Measurements from ENCODE around the gene SGCD. TPM values are rescaled to one million over a fixed set of nuclear protein-coding genes. Genes with fewer than 3 reads are reported as not detected.

Gene SGCD
- total and polyA plus RNA-seq, 2 experiments from 2014 or later = 69.7 to 71.2 TPM

DNA sequence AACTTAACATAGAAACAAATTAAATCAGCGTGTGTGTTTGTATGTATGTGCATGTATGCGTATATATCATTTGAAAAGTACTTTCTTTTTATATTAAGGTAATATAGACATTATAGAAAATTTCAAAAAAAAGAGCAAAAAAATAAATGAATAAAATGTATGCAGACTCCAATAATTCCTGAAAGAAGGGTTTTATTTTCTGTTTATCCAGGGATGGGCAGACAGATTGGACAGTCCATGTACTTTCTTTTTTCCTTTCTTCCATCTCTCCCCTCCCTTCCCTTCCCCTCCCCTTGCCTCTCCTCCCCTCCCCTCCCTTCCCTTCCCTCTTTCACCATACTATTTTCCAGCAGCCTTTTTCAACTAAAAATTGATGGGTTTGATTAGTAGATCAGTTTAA lies 123.8 kb downstream of the SGCD start:
- no peak overlapping the region for H3K4me2 ChIP-seq (ENCODE audit: unreplicated experiment)
- no peak overlapping the region for H3K27ac ChIP-seq
- in situ Hi-C loops (cut with MboI) = no loop called here
- H3K36me3 ChIP-seq (ENCODE audit: low read depth) = no peaks in the 10 kb centered on the region
- H3K79me2 ChIP-seq (ENCODE audit: insufficient read depth) = peaks cover 5% of the 10 kb centered on the region; the same call in 1 of the 2 replicates
- 92 to 94% methylated on average over 2 of the region's 2 CpGs for WGBS, 2 experiments (ENCODE audit: low coverage in 1 of 2, low lambda C conversion rate in 2 of 2, missing lambda C conversion rate in 2 of 2)
- no peaks in the 10 kb centered on the region for H3K9me2 ChIP-seq (ENCODE audit: insufficient read depth)
- no peaks in the 10 kb centered on the region for H3K27me3 ChIP-seq (replicated peaks; ENCODE audit: insufficient read depth)
- H2AFZ ChIP-seq = no peak overlapping the region
- H3K4me1 ChIP-seq (ENCODE audit: insufficient read depth) = no peaks in the 10 kb centered on the region
- TF ChIP-seq EZH2 (IDR thresholded peaks at IDR 0.05; ENCODE audit: insufficient read depth, poor library complexity, severe bottlenecking) (no peak), EZH2phosphoT487 (IDR thresholded peaks at IDR 0.05; ENCODE audit: insufficient read depth, low read depth) (no peak)
- no peaks in the 10 kb centered on the region for H3K9me3 ChIP-seq (ENCODE audit: low read depth)
- H3K9ac ChIP-seq = no peak overlapping the region
- H4K20me1 ChIP-seq (ENCODE audit: insufficient read depth) = no peaks in the 10 kb centered on the region
- H3F3A ChIP-seq (ENCODE audit: insufficient read depth) = no peaks in the 10 kb centered on the region
- H3K4me3 ChIP-seq = no peak overlapping the region
- no peak for DNase-seq

GRCh38 chr5:156451505-156451904 lies 124.5 kb downstream of the SGCD start:
- H3K36me3 ChIP-seq (ENCODE audit: low read depth) = no peaks in the 10 kb centered on the region
- no peaks in the 10 kb centered on the region for H3F3A ChIP-seq (ENCODE audit: insufficient read depth)
- WGBS, 2 experiments (ENCODE audit: low coverage in 1 of 2, low lambda C conversion rate in 2 of 2, missing lambda C conversion rate in 2 of 2) = 96 to 97% methylated on average over 1 of the region's 1 CpG
- in situ Hi-C loops (cut with MboI) = no loop called here
- H3K9ac ChIP-seq = no peak overlapping the region
- TF ChIP-seq EZH2phosphoT487 (IDR thresholded peaks at IDR 0.05; ENCODE audit: insufficient read depth, low read depth) (no peak), EZH2 (IDR thresholded peaks at IDR 0.05; ENCODE audit: insufficient read depth, poor library complexity, severe bottlenecking) (no peak)
- H2AFZ ChIP-seq = no peak overlapping the region
- no peaks in the 10 kb centered on the region for H4K20me1 ChIP-seq (ENCODE audit: insufficient read depth)
- no peak overlapping the region for H3K4me3 ChIP-seq
- no peaks in the 10 kb centered on the region for H3K79me2 ChIP-seq (ENCODE audit: insufficient read depth)
- H3K4me1 ChIP-seq (ENCODE audit: insufficient read depth) = no peaks in the 10 kb centered on the region
- H3K9me2 ChIP-seq (ENCODE audit: insufficient read depth) = no peaks in the 10 kb centered on the region
- H3K9me3 ChIP-seq (ENCODE audit: low read depth) = no peaks in the 10 kb centered on the region
- no peaks in the 10 kb centered on the region for H3K27me3 ChIP-seq (replicated peaks; ENCODE audit: insufficient read depth)
- no peak for DNase-seq
- no peak overlapping the region for H3K4me2 ChIP-seq (ENCODE audit: unreplicated experiment)
- no peak overlapping the region for H3K27ac ChIP-seq

DNA sequence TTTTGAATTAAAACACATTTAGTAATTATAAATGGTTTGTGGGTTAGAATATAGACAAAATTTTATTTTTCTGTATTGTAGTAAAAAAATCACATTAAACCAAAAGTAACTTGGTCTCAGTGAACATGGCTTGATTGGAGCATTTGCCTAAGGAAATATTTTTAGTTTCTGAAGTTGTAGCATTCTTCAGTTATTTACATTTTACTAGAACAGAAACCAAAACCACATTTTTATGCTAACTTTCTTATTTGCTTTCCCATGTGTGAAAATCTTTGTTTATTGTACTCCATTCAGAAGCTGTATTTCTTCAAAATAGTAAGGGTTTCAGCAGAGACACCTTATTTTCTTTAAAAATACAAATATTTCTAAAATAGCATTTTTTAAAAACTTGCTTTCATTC lies 129.9 kb downstream of the SGCD start:
- Histone ChIP-seq H3K27ac (no peak overlapping the region), H3K27me3 (replicated peaks; ENCODE audit: insufficient read depth) (no peaks in the 10 kb centered on the region), H3K4me1 (ENCODE audit: insufficient read depth) (peaks cover 12% of the 10 kb centered on the region), H3K9me2 (ENCODE audit: insufficient read depth) (no peaks in the 10 kb centered on the region), H3K9ac (no peak overlapping the region), H3K79me2 (ENCODE audit: insufficient read depth) (no peaks in the 10 kb centered on the region), H4K20me1 (ENCODE audit: insufficient read depth) (no peaks in the 10 kb centered on the region), H3F3A (ENCODE audit: insufficient read depth) (0 out of 2 replicates have a peak, but pooled peaks cover 7% of the 10 kb centered on the region), H3K9me3 (ENCODE audit: low read depth) (no peaks in the 10 kb centered on the region), H2AFZ (no peak overlapping the region), H3K36me3 (ENCODE audit: low read depth) (no peaks in the 10 kb centered on the region), H3K4me3 (no peak overlapping the region), H3K4me2 (ENCODE audit: unreplicated experiment) (no peak overlapping the region)
- DNase-seq = no peak
- TF ChIP-seq EZH2phosphoT487 (IDR thresholded peaks at IDR 0.05; ENCODE audit: insufficient read depth, low read depth) = no peak
- in situ Hi-C loops (cut with MboI) = no loop called here

DNA sequence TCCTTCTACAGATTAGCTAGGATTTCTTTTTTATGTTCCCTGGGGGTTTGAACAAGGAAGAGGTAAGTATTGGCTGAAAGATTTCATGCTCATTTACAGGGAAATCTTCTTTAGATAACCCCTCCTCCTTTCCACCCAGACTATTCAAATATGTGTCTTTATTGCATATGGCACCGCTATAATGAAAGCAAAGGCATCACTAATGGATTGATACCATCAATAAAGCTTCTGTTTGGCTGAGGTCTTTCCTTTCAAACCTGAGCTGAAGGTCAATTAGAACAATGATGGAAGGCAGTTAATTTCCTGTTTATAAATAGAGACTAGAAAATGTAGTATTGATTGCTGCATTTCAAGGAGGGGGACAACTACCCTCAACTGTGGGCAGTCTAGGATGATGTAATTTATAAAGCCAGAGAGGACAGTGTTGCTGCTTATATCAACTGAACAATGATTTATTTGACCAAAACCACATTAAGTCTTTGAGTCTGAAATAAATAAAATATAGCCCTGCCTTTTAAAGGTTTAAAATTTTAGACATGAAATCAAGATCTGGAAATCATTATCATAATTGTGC lies 132.9 kb downstream of the SGCD start:
- Histone ChIP-seq H3F3A (ENCODE audit: insufficient read depth) (0 out of 2 replicates have a peak, but pooled peaks cover 11% of the 10 kb centered on the region), H3K4me3 (no peak overlapping the region), H3K9me2 (ENCODE audit: insufficient read depth) (no peaks in the 10 kb centered on the region), H3K79me2 (ENCODE audit: insufficient read depth) (no peaks in the 10 kb centered on the region), H3K27ac (no peak overlapping the region), H3K36me3 (ENCODE audit: low read depth) (no peaks in the 10 kb centered on the region), H3K4me2 (ENCODE audit: unreplicated experiment) (no peak overlapping the region), H4K20me1 (ENCODE audit: insufficient read depth) (no peaks in the 10 kb centered on the region), H3K9ac (no peak overlapping the region), H2AFZ (no peak overlapping the region), H3K9me3 (ENCODE audit: low read depth) (no peaks in the 10 kb centered on the region), H3K4me1 (ENCODE audit: insufficient read depth) (peaks cover 18% of the 10 kb centered on the region), H3K27me3 (replicated peaks; ENCODE audit: insufficient read depth) (no peaks in the 10 kb centered on the region)
- no peak for DNase-seq
- in situ Hi-C loops (cut with MboI) = no loop called here
- 93 to 97% methylated on average over 1 of the region's 1 CpG for WGBS, 2 experiments (ENCODE audit: low coverage in 1 of 2, low lambda C conversion rate in 2 of 2, missing lambda C conversion rate in 2 of 2)
- TF ChIP-seq EZH2 (IDR thresholded peaks at IDR 0.05; ENCODE audit: insufficient read depth, poor library complexity, severe bottlenecking) (no peak), EZH2phosphoT487 (IDR thresholded peaks at IDR 0.05; ENCODE audit: insufficient read depth, low read depth) (no peak)

- no peak overlapping the region for H3K9ac ChIP-seq
- no peak overlapping the region for H2AFZ ChIP-seq
- TF ChIP-seq EZH2 (IDR thresholded peaks at IDR 0.05; ENCODE audit: insufficient read depth, poor library complexity, severe bottlenecking) = no peak
- no peak for TF ChIP-seq EZH2phosphoT487 (IDR thresholded peaks at IDR 0.05; ENCODE audit: insufficient read depth, low read depth)
- H3K4me1 ChIP-seq (ENCODE audit: insufficient read depth) = peaks cover 18% of the 10 kb centered on the region
- no peaks in the 10 kb centered on the region for H3K9me2 ChIP-seq (ENCODE audit: insufficient read depth)
- H4K20me1 ChIP-seq (ENCODE audit: insufficient read depth) = no peaks in the 10 kb centered on the region
- H3K9me3 ChIP-seq (ENCODE audit: low read depth) = no peaks in the 10 kb centered on the region
- H3K27ac ChIP-seq = no peak overlapping the region
- no peak overlapping the region for H3K4me2 ChIP-seq (ENCODE audit: unreplicated experiment)
- H3K79me2 ChIP-seq (ENCODE audit: insufficient read depth) = no peaks in the 10 kb centered on the region
- 0 out of 2 replicates have a peak, but pooled peaks cover 11% of the 10 kb centered on the region for H3F3A ChIP-seq (ENCODE audit: insufficient read depth)
- H3K27me3 ChIP-seq (replicated peaks; ENCODE audit: insufficient read depth) = no peaks in the 10 kb centered on the region
- DNase-seq = peak; percentile 40
- in situ Hi-C loops (cut with MboI) = no loop called here
- no peaks in the 10 kb centered on the region for H3K36me3 ChIP-seq (ENCODE audit: low read depth)
- no peak overlapping the region for H3K4me3 ChIP-seq
These were observed 133.5 kb downstream of the SGCD start for GRCh38 chr5:156460471-156460870.

All from GM23248 (cell line).